ENCODE results near the gene CEACAM6. TPM values are rescaled to one million over a fixed set of nuclear protein-coding genes. Genes with fewer than 3 reads are reported as not detected.

The CEACAM6 gene
- total and polyA plus RNA-seq, 9 of the 15 experiments (the other 6 are each of a cell fraction or from before 2014, with no cell fraction given): 0.24 TPM; not detected in 8

GRCh38 chr19:41706741-41707501 is 48.4 kb upstream of the CEACAM6 start (continued):
- no peak for TF ChIP-seq HINFP (tag; conservative IDR thresholded peaks at IDR 0.05; ENCODE audit: low read depth)
- no peak for TF ChIP-seq CREB5 (CRISPR knock-in tag; IDR thresholded peaks at IDR 0.05)
- no peak for TF ChIP-seq RERE (CRISPR knock-in tag; IDR thresholded peaks at IDR 0.05; ENCODE audit: borderline replicate concordance)
- no peak for TF ChIP-seq HDAC8 (tag; IDR thresholded peaks at IDR 0.05)
- TF ChIP-seq MBD2 (IDR thresholded peaks at IDR 0.05; ENCODE audit: borderline replicate concordance, low read depth): no peak
- TF ChIP-seq POLR2G (IDR thresholded peaks at IDR 0.05; ENCODE audit: low read depth, low read length): no peak
- no peak for TF ChIP-seq AFF1 (IDR thresholded peaks at IDR 0.05; ENCODE audit: low read depth in 1 of 2, partially characterized antibody in 2 of 2)
- peak; percentile 23 for TF ChIP-seq DACH1 (IDR thresholded peaks at IDR 0.05; ENCODE audit: partially characterized antibody)
- TF ChIP-seq ELF2 (CRISPR knock-in tag; IDR thresholded peaks at IDR 0.05): no peak
- TF ChIP-seq ZNF384 (IDR thresholded peaks at IDR 0.05; ENCODE audit: low read depth, low read length): no peak
- TF ChIP-seq EGR1 (conservative IDR thresholded peaks at IDR 0.05): peak; percentile 94
- TF ChIP-seq CREB1 (IDR thresholded peaks at IDR 0.05): no peak
- TF ChIP-seq CREB1 (CRISPR knock-in tag; IDR thresholded peaks at IDR 0.05): peak; percentile 50; the same call in 1 of the 2 replicates
